ENCODE results near the gene OGFOD3.
A peak's percentile ranks its signal among the peaks of the same experiment; 100 is the strongest.

The OGFOD3 gene

DNA sequence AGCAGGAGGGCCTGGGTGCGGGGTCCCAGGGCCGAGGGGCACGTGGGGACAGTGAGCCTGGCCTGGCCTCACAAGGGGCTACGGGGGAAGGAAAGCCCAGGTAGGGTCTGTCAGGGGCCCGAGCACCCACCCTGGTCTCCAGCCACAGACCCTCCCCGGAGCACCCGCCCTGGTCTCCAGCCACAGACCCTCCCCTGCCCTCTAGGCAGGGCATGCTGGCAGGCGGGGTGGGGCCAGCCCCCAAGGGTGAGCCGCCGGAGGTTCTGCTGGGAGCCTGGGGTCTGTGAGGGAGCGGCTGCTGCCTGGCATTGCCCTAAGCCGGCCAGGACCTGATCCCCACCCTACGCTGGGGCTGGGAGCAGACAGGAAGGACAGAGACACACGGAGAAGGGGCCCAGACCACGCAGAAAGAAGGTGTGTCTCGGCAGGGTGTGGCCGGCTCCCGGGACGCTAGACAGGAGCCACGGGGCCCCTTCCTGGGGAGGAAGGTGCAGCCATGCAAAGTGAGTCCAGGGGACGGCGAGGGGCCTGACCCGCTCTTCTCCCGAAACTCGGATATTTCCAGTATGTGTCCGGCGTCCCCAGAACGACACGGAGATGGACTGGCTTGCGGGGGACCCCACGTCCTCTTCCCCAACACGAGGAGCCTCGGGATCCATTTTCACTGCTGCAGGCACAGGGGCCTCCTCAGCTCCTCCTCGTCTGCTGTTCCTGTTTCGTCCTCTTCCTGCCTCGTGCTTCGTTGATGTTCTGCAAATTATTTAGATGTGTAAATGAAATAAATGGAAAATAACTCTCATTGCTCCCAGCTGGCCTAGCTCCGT is 31.3 kb downstream of the OGFOD3 start:
- no peak overlapping the region for H3K27ac ChIP-seq
- TF ChIP-seq ZFX (IDR thresholded peaks at IDR 0.05; ENCODE audit: borderline replicate concordance) = no peak
- TF ChIP-seq, protein P1, sequence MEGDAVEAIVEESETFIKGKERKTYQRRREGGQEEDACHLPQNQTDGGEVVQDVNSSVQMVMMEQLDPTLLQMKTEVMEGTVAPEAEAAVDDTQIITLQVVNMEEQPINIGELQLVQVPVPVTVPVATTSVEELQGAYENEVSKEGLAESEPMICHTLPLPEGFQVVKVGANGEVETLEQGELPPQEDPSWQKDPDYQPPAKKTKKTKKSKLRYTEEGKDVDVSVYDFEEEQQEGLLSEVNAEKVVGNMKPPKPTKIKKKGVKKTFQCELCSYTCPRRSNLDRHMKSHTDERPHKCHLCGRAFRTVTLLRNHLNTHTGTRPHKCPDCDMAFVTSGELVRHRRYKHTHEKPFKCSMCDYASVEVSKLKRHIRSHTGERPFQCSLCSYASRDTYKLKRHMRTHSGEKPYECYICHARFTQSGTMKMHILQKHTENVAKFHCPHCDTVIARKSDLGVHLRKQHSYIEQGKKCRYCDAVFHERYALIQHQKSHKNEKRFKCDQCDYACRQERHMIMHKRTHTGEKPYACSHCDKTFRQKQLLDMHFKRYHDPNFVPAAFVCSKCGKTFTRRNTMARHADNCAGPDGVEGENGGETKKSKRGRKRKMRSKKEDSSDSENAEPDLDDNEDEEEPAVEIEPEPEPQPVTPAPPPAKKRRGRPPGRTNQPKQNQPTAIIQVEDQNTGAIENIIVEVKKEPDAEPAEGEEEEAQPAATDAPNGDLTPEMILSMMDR (IDR thresholded peaks at IDR 0.05) = no peak

DNA sequence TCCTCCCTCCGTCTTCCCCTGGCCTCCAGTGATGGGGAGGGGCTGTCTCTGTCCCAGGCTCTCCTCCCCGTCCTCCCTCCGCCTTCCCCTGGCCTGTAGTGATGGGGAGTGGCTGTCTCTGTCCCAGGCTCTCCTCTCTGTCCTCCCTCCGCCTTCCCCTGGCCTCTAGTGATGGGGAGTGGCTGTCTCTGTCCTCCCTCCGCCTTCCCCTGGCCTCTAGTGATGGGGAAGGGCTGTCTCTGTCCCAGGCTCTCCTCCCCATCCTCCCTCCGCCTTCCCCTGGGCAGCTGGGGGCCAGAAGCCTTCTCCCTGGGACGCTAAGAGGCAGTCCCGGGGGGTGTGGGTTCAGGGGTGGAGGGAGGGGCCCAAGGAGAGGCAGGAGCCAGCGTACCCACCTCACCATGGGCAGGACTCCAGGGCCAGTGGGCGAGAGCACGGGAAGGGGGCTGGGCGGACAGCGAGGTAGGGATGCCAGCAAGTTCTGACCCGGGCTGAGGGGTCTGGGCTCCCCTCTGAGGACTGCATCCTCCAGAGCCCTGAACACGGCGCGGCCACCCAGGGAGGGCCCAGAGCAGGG is 32.0 kb downstream of the OGFOD3 start:
- TF ChIP-seq ZFX (IDR thresholded peaks at IDR 0.05; ENCODE audit: borderline replicate concordance) = no peak
- TF ChIP-seq, protein P1 (IDR thresholded peaks at IDR 0.05) = no peak
- no peak overlapping the region for H3K27ac ChIP-seq

DNA sequence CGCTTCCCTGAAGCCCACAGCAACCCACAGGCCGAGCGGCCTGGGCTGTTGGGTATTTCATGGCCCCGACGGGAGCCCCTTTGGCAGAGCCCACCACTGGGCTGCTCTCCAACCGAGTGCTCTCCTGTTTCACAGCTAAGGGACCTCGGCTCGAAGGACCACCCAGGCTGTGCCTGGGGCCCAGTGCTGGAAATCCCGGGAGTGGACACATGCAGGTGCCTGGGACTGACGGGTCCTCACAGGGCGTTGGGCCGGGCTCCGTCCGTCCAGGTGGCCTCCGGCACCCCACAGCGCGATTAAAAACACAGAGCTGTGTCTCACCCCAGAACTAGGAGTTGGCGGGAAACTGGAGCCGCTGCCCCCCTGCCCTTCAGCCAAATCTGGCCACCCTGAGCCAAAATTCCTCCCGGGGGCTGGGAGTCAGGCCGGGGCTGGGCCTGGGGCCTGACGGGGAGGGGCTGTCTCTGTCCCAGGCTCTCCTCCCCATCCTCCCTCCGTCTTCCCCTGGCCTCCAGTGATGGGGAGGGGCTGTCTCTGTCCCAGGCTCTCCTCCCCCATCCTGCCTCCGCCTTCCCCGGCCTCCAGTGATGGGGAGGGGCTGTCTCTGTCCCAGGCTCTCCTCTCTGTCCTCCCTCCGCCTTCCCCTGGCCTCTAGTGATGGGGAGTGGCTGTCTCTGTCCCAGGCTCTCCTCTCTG is 32.7 kb downstream of the OGFOD3 start:
- no peak for TF ChIP-seq ZFX (IDR thresholded peaks at IDR 0.05; ENCODE audit: borderline replicate concordance)
- TF ChIP-seq, protein P1 (IDR thresholded peaks at IDR 0.05) = no peak
- H3K27ac ChIP-seq = no peak overlapping the region

DNA sequence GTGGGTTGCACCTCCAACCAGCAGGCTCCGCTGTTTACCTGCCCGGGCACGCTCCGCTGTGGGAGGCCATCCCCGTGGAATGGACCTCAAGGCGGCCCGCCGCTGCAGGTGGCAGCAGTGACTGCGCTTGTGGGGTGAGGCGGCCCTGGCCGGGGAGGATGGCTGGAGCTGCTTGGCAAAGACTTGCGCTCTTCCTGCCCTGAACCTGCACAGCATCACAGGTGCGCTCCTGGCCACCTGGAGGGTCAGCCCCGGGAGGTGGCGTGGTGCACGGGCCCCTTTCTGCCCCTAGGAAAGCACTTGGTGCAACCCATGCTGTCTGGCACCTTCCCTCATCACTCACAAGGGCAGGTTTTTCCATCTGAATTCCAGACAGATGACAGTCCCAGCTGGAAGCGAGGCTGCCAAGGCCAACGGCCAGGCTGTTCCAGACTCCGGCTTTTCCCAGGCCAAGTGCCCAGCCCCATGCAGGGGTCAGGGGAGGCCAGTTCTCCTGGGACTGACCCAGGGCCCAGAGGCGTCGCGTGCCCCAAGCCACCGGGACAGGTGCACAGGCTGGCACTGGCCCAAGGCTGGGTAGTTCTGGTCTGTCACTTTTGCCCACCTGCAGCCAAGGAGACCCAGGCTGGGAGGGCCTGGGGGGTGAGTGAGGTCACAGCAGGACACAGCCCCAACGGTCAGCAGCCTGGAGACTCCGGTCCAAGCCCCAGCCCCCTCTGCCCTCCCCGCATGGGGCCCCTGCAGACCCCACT is 33.5 kb downstream of the OGFOD3 start:
- H3K27ac ChIP-seq = peak overlapping the region; percentile 26; the same call in 1 of the 2 replicates

DNA sequence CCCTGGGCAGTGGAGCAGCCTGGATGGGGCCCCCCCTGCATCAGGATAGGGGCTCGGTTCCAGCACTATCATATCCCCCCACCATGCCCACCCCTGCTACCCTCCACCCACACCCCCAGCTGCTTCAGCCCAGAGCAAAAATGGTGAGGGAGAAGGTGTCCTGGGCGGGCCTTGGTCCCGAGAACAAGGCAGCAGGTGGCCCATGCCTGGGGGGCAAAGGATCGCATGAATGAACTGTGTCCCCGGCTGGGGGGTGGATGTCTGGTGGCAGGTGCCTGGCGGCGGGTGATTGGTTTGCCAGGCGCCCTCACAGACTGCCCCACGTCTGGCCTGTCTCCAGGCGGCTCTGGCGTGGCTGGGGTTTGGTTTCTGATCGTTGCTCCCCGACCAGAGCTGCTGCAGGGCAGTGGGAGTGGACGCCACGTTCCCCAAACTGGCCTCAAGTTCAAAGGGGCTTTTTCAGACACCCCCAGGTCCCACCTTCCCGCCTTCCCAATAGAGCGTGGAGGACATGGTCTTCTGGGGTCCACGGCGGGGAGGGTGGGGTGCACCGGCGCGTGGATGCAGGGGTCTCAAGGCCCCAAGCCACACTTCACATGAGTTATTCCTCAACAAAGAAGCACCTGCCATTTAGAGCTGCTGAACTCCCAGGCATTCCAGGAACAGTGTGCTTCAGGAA is 34.2 kb downstream of the OGFOD3 start:
- H3K27ac ChIP-seq = peak overlapping the region; percentile 26; the same call in 1 of the 2 replicates
- no peak for TF ChIP-seq ZFX (IDR thresholded peaks at IDR 0.05; ENCODE audit: borderline replicate concordance)
- TF ChIP-seq, protein P1 (IDR thresholded peaks at IDR 0.05) = no peak

More for the DNA sequence above, 33.5 kb downstream of the OGFOD3 start:
- no peak for TF ChIP-seq ZFX (IDR thresholded peaks at IDR 0.05; ENCODE audit: borderline replicate concordance)
- TF ChIP-seq, protein P1 (IDR thresholded peaks at IDR 0.05) = peak; percentile 81

DNA sequence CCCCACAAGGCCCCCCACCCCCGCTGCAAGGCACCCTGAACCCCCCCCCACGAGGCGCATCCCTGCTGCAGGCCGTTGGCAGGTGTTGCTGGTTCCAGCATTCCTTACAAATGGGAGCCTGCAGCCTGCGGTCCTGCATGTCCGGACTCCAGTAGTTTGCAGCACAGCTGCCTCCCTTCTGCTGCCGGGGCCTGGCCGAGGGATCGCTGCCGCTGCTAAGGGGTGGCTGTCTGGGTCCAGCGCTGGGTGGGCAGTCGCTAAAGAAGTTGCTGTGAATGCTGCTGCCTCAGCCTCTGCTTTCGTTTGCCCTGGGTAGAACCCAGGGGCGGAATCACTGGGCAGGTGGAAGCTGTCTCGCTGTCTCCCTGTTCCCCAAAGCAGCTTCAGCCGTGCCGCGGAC is 35.0 kb downstream of the OGFOD3 start:
- TF ChIP-seq, protein P1 (IDR thresholded peaks at IDR 0.05) = no peak
- TF ChIP-seq ZFX (IDR thresholded peaks at IDR 0.05; ENCODE audit: borderline replicate concordance) = no peak
- H3K27ac ChIP-seq = no peak overlapping the region

Data from 22Rv1 (cell line).